Lower lobe of right lung (tissue), 2 donors: ENCODE results near the gene CHST3. TPM values are rescaled to one million over a fixed set of nuclear protein-coding genes. Genes with fewer than 3 reads are reported as not detected.

ENCODE experiments used
- ATAC-seq, 2 donors: fragments of 200-7000 bp; cut with Tn5 transposase; one replicate each; pipeline ENCODE4 v1.9.1; 2020 to 2022; ENCODE audit warnings: mild to moderate bottlenecking in 2 of 2, moderate library complexity in 2 of 2
- DNase-seq: peaks from one replicate; pipeline ENCODE4 v3.0.0-alpha.2; 2020
- H3K27ac ChIP-seq: fragments of 200-600 bp; one replicate; pipeline ENCODE4 v1.8.0; 2022
- H3K27me3 ChIP-seq: fragments of 200-600 bp; one replicate; pipeline ENCODE4 v1.8.0; 2022; ENCODE audit warnings: low read depth
- H3K36me3 ChIP-seq: fragments of 200-600 bp; one replicate; pipeline ENCODE4 v1.8.0; 2022; ENCODE audit warnings: mild to moderate bottlenecking
- H3K4me1 ChIP-seq: fragments of 200-600 bp; one replicate; pipeline ENCODE4 v1.8.0; 2022
- H3K4me3 ChIP-seq: fragments of 200-600 bp; one replicate; pipeline ENCODE4 v1.8.0; 2022; ENCODE audit warnings: mild to moderate bottlenecking
- H3K9me3 ChIP-seq: fragments of 200-600 bp; one replicate; pipeline ENCODE4 v1.8.0; 2022
- intact Hi-C: fragments of 100-400 bp; cut with DNase I; formaldehyde crosslinking; loops from one replicate; pipeline ENCODE4 v1.11.0; 2022
- total RNA-seq: library from RNA; stranded (reverse); fragmentation: NEBNext Ultra II Directional; extraction: Animal tissue kit (Norgen Biotek cat#: 25700); gene quantifications from one replicate; pipeline ENCODE4 v1.2.1, GENCODE V29; 2021
- TF ChIP-seq, protein P1 (sequence below): fragments of 200-600 bp; IDR thresholded peaks from one replicate; pipeline ENCODE4 v1.8.0; 2022; ENCODE audit warnings: antibody characterized with exemption, mild to moderate bottlenecking
- donor health status: DM: no; HTN: yes; CAD: no; lungs with severe emphysema.

Gene CHST3
- total RNA-seq, 1 donor from 2014 or later, result 12.0 TPM

- ATAC-seq (no peak), DNase-seq (no peak)
- no peak overlapping the region for H3K4me3 ChIP-seq
- H3K4me1 ChIP-seq, result peaks cover 52% of the 10 kb centered on the region
- peaks cover 6% of the 10 kb centered on the region for H3K36me3 ChIP-seq
- H3K27me3 ChIP-seq, result no peaks in the 10 kb centered on the region
- intact Hi-C loops, result no loop called here
- TF ChIP-seq, protein P1, sequence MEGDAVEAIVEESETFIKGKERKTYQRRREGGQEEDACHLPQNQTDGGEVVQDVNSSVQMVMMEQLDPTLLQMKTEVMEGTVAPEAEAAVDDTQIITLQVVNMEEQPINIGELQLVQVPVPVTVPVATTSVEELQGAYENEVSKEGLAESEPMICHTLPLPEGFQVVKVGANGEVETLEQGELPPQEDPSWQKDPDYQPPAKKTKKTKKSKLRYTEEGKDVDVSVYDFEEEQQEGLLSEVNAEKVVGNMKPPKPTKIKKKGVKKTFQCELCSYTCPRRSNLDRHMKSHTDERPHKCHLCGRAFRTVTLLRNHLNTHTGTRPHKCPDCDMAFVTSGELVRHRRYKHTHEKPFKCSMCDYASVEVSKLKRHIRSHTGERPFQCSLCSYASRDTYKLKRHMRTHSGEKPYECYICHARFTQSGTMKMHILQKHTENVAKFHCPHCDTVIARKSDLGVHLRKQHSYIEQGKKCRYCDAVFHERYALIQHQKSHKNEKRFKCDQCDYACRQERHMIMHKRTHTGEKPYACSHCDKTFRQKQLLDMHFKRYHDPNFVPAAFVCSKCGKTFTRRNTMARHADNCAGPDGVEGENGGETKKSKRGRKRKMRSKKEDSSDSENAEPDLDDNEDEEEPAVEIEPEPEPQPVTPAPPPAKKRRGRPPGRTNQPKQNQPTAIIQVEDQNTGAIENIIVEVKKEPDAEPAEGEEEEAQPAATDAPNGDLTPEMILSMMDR, result no peak
- H3K27ac ChIP-seq, result no peak overlapping the region
- no peaks in the 10 kb centered on the region for H3K9me3 ChIP-seq
These were observed 48.6 kb downstream of the CHST3 start for GRCh38 chr10:72012796-72013195.

DNA sequence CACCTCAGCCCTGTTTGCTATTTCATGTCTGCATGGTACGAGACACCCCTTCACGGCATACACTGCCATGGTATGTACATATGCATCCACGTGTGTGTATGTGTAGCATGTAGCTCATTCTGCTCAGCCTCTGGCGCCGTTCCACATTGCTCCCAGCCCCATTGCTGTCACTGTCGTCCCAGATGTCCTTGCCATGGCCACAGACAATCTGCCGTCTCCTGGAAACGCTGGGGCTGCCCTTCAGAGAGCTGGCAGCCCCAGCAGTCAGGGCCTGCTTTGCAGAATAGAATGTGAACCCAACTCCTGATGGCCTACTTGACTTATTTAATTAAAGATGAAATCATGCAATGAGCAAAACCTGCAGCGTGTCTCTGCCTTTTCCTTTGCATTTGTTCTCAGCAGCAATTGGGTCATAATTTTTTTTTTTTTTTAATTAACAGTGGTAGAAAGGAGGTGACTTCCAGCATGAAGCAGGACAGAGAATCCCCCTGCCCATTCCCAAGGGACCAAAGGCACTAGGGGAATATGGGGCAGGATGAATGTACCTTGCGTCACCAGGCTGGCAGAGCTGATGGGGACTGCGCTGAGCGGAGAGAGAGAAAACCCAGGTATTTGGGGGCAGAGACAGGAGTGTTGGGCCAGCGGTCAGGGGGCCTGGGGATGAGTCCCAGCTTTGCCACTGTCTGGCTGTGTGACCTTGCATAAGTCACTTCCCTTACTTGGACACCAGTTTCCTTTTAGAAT, 49.2 kb downstream of the CHST3 start:
- H3K4me3 ChIP-seq, result no peak overlapping the region
- intact Hi-C loops, result no loop called here
- TF ChIP-seq, protein P1, result no peak
- DNase-seq (no peak), ATAC-seq (no peak)
- H3K36me3 ChIP-seq, result peaks cover 2% of the 10 kb centered on the region
- H3K27me3 ChIP-seq, result no peaks in the 10 kb centered on the region
- peaks cover 47% of the 10 kb centered on the region for H3K4me1 ChIP-seq
- H3K9me3 ChIP-seq, result no peaks in the 10 kb centered on the region
- no peak overlapping the region for H3K27ac ChIP-seq

- intact Hi-C loops, result no loop called here
- Histone ChIP-seq H3K27me3 (no peaks in the 10 kb centered on the region), H3K4me1 (peaks cover 39% of the 10 kb centered on the region), H3K9me3 (no peaks in the 10 kb centered on the region), H3K27ac (no peak overlapping the region), H3K4me3 (no peak overlapping the region), H3K36me3 (no peaks in the 10 kb centered on the region)
- TF ChIP-seq, protein P1, result no peak
- no peak for ATAC-seq
- no peak for DNase-seq
These were observed 50.0 kb downstream of the CHST3 start for GRCh38 chr10:72014197-72014596.

- DNase-seq, result no peak
- TF ChIP-seq, protein P1, result no peak
- H3K4me1 ChIP-seq, result peaks cover 33% of the 10 kb centered on the region
These were observed 50.7 kb downstream of the CHST3 start for GRCh38 chr10:72014785-72015480.

DNA sequence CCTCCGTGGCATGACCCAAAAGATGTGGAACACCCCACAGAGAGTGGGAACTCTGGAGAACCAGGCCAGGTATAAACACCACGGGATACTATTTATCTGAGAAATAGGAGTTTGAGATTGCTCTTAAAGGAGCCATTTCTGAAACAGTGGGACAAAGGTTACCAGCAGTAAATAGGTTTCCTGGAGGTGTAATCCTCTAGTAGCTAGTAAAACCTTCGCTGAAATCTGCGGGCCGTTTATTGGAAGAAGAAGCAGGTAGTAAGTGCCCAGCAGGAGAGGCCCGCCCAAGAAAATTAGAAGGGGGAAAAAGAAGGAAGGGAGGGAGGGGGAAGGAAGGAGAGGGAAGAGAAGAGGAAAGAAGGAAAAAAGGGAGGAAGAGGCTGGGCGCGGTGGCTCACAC, 51.6 kb downstream of the CHST3 start:
- H3K27me3 ChIP-seq, result no peaks in the 10 kb centered on the region
- ATAC-seq (no peak), DNase-seq (no peak)
- TF ChIP-seq, protein P1, result no peak
- no peaks in the 10 kb centered on the region for H3K36me3 ChIP-seq
- no peak overlapping the region for H3K27ac ChIP-seq
- H3K9me3 ChIP-seq, result no peaks in the 10 kb centered on the region
- H3K4me3 ChIP-seq, result no peak overlapping the region
- peaks cover 26% of the 10 kb centered on the region for H3K4me1 ChIP-seq
- intact Hi-C loops, result no loop called here

More at GRCh38 chr10:72014785-72015480, 50.7 kb downstream of the CHST3 start:
- no peaks in the 10 kb centered on the region for H3K27me3 ChIP-seq
- intact Hi-C loops, result no loop called here
- no peaks in the 10 kb centered on the region for H3K9me3 ChIP-seq
- no peak overlapping the region for H3K27ac ChIP-seq
- no peak overlapping the region for H3K4me3 ChIP-seq
- no peak for ATAC-seq
- H3K36me3 ChIP-seq, result no peaks in the 10 kb centered on the region
